GM12878 (cell line): ENCODE measurements around the gene DIP2C.

ENCODE experiments used
- CTCF ChIP-seq, 3 experiments: IDR thresholded peaks in 2 of 3; conservative IDR thresholded peaks in 1 of 3; 2 replicates each; pipeline ENCODE4 v1.5.1; 2011; ENCODE audit warnings: low read depth in 3 of 3, low read length in 3 of 3, mild to moderate bottlenecking in 3 of 3, control low read depth in 2 of 3, moderate library complexity in 2 of 3, inconsistent platforms in 1 of 3, mixed read lengths in 1 of 3; ENCODE audit not compliant: control insufficient read depth in 2 of 3, insufficient read depth in 1 of 3; ENCODE audit errors: extremely low read depth in 1 of 3
- EP300 ChIP-seq, 2 experiments: fragments of 150-350 bp in 1 of 2; IDR thresholded peaks; 2 replicates each; pipeline ENCODE4 v1.6.1; 2011 to 2012; ENCODE audit warnings: low read depth in 2 of 2, low read length in 2 of 2, borderline replicate concordance in 1 of 2, improper control_type of control experiment in 1 of 2, inconsistent platforms in 1 of 2; ENCODE audit not compliant: control insufficient read depth in 1 of 2
- GATAD2B ChIP-seq: fragments of 450-650 bp; conservative IDR thresholded peaks from 2 replicates; pipeline ENCODE4 v1.6.1; 2017; ENCODE audit warnings: low read depth, mild to moderate bottlenecking, moderate library complexity
- HDAC2 ChIP-seq: fragments of 200-600 bp; sonication (generic); IDR thresholded peaks from 2 replicates; pipeline ENCODE4 v1.6.1; 2017
- JUND ChIP-seq: IDR thresholded peaks from 2 replicates; pipeline ENCODE4 v1.6.1; 2012; ENCODE audit warnings: low read depth, mild to moderate bottlenecking, low read length, improper control_type of control experiment, moderate library complexity
- PAX8 ChIP-seq: fragments of 450-650 bp; IDR thresholded peaks from 2 replicates; pipeline ENCODE4 v1.6.1; 2017; ENCODE audit warnings: mild to moderate bottlenecking, moderate library complexity
- REST ChIP-seq: IDR thresholded peaks from 2 replicates; pipeline ENCODE4 v1.6.1; 2012; ENCODE audit warnings: mild to moderate bottlenecking, low read depth, low read length
- SREBF1 ChIP-seq: IDR thresholded peaks from 2 replicates; pipeline ENCODE4 v1.6.1; 2012; ENCODE audit warnings: mild to moderate bottlenecking, low read length
- ZNF207 ChIP-seq: fragments of 450-650 bp; IDR thresholded peaks from 2 replicates; pipeline ENCODE4 v1.6.1; 2014; ENCODE audit warnings: antibody characterized with exemption, mild to moderate bottlenecking, borderline replicate concordance
- TF ChIP-seq, protein P1 (sequence below): IDR thresholded peaks from 2 replicates; pipeline ENCODE4 v1.6.1; 2011; ENCODE audit warnings: low read depth, low read length, improper control_type of control experiment, borderline replicate concordance

GRCh38 chr10:680745-681144 lies 8.7 kb downstream of the DIP2C start:
- TF ChIP-seq EP300 (IDR thresholded peaks at IDR 0.05; ENCODE audit: borderline replicate concordance in 1 of 2, control insufficient read depth in 1 of 2, low read depth in 2 of 2, low read length in 2 of 2) = no peak
- TF ChIP-seq CTCF (IDR thresholded peaks at IDR 0.05 in 2 of 3, conservative IDR thresholded peaks at IDR 0.05 in 1 of 3; ENCODE audit: control insufficient read depth in 2 of 3, extremely low read depth in 1 of 3, insufficient read depth in 1 of 3, low read depth in 3 of 3, low read length in 3 of 3) = no peak
- TF ChIP-seq GATAD2B = no peak
- TF ChIP-seq ZNF207 = no peak
- TF ChIP-seq JUND = no peak
- TF ChIP-seq, protein P1, sequence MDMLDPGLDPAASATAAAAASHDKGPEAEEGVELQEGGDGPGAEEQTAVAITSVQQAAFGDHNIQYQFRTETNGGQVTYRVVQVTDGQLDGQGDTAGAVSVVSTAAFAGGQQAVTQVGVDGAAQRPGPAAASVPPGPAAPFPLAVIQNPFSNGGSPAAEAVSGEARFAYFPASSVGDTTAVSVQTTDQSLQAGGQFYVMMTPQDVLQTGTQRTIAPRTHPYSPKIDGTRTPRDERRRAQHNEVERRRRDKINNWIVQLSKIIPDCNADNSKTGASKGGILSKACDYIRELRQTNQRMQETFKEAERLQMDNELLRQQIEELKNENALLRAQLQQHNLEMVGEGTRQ = no peak
- no peak for TF ChIP-seq REST
- no peak for TF ChIP-seq SREBF1
- no peak for TF ChIP-seq HDAC2
- TF ChIP-seq PAX8 = no peak
